LHCN-M2 (cell line): ENCODE results near the gene SSBP4. TPM values are rescaled to one million over a fixed set of nuclear protein-coding genes. Genes with fewer than 3 reads are reported as not detected.
A peak's percentile ranks its signal among the peaks of the same experiment; 100 is the strongest.
"Not testable (repeated sequence)": the region's sequence is repeated elsewhere in the genome, so short reads cannot be mapped to it uniquely, and the experiment has no call there.

ENCODE experiments used
- DNase-seq: peaks from one replicate; pipeline ENCODE4 v3.0.0-alpha.2; 2012; ENCODE audit warnings: low read depth
- total RNA-seq: library from RNA; depleted of rRNA; stranded (reverse); fragments of >200 nt; gene quantifications from 2 replicates; pipeline ENCODE4 v1.2.3, GENCODE V29; 2014

SSBP4 gene
- total RNA-seq, 1 experiment from 2014 or later: 64.2 TPM

DNA sequence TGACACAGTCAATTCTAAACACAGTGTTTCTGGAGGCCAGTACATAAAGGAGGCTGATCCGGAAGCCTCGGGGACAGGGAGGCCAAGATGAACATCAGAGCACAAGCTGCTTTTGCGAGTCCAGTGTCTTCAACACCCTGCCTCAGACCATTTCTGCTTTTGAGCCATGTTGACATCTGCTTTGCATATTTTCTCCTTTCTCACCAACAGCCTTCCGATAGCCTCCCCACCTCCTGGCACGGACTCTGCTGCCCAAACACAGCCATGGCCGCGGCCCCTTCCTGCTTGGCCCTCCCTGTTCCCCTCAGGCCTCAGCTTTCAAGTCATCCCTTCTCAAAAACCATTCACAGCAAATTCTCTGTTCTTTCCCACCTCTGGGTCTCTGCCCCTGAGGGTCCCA, 25.4 kb upstream of the SSBP4 start:
- no peak for DNase-seq

GRCh38 chr19:18396471-18397241, 22.5 kb upstream of the SSBP4 start:
- DNase-seq: no peak

- no peak for DNase-seq
These were observed 21.7 kb upstream of the SSBP4 start, which contains the start of gene LRRC25 for GRCh38 chr19:18397242-18398202. LRRC25 (minus strand) TSS chr19:18397622; CDS start chr19:18396963, 659 bp downstream.

DNA sequence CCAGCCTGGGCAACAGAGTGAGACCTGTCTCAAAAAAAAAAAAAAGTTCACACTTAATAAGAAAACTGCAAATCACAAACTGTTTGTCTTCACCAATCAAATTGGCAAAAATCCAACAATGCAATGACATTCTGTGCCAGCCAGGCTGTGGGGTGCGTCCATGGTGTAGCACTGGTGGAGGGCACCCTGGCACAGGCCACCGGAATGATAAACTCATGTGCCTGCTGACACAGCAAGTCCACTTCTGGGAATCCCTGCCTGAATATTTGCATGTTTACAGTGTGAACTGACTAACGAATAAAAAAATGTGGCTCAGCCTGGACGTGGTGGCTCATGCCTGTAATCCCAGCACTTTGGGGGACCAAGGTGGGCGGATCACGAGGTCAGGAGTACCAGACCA, 20.2 kb upstream of the SSBP4 start:
- peak; percentile 47 for DNase-seq

- peak; percentile 55 for DNase-seq
These were observed 17.6 kb upstream of the SSBP4 start for GRCh38 chr19:18401580-18402112.

DNA sequence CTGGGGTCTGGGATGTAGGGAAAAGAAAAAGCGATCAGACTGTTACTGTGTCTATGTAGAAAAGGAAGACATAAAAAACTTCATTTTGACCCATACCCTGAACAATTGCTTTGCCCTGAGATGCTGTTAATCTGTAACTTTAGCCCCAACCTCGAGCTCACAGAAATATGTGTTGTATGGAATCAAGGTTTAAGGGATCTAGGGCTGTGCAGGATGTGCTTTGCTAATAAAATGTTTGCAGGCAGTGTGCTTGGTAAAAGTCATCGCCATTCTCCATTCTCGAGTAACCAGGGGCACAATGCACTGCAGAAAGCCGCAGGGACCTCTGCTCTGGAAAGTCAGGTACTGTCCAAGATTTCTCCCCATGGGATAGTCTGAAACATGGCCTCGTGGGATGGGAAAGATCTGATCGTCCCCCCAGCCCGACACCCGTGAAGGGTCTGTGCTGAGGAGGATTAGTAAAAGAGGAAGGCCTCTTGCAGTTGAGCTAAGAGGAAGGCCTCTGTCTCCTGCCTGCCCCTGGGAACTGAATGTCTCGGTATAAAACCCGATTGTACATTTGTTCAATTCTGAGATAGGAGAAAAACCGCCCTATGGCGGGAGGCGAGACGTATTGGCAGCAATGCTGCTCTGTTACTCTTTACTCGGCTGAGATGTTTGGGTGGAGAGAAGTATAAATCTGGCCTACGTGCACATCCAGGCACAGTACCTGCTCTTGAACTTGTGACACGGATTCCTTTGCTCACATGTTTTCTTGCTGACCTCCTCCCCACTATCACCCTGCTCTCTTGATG, 16.5 kb upstream of the SSBP4 start:
- not testable (repeated sequence) for DNase-seq

GRCh38 chr19:18405754-18406153, 13.4 kb upstream of the SSBP4 start:
- not testable (repeated sequence) for DNase-seq

- DNase-seq: no peak
These were observed 12.4 kb upstream of the SSBP4 start for GRCh38 chr19:18406749-18407148.

- no peak for DNase-seq
These were observed 11.1 kb upstream of the SSBP4 start for GRCh38 chr19:18408053-18408476.

GRCh38 chr19:18412610-18413239, 6.5 kb upstream of the SSBP4 start:
- DNase-seq: no peak

GRCh38 chr19:18414504-18415177, 4.6 kb upstream of the SSBP4 start:
- DNase-seq: peak; percentile 32

GRCh38 chr19:18415178-18415867, 3.9 kb upstream of the SSBP4 start:
- no peak for DNase-seq

DNA sequence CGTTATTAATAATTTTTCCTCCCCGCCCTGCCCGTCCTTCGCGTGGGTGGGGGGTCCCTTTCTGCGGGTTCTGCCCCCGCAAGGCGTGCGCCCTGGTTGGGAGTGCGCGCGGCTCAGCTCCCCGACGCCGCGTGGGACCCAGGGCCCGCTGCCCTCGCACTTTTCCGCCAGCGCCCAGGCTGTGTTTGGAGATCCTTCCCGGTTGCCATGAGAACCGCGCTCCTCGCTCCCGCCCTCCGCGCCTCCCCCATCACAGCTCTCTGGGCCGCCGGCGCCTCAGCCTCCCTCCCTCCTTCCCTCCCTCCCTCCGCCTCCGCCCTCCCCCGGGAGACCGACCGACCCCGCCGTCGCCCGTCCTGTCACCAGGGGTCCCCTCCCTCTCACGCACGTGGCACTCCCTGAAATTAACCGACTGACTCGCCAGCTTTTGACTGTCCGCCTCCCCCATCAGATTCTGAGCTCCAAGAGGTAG, 2.4 kb upstream of the SSBP4 start:
- DNase-seq: peak; percentile 71

GRCh38 chr19:18417250-18418028, 1.8 kb upstream of the SSBP4 start:
- peak; percentile 40 for DNase-seq

DNA sequence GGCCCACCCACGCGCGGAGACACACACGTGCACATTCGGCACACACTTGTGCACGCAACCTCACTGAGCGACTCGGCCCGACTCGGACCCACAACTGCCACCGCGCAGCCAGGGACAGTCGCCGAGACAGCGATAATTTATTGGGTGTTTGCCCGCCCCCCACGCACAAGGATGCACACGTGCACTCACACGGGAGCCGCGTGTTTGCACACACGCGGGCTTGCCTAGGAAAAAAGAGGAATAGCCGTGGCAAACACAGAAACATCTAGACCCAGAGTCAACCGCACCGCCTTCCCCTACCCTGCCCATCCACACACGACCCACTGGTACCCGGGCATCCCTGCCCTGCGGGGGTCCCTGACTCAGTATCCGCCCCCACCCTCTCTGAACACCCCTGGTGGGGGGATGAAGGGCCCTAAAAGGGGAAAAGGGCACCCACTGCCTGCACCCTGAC, 1.1 kb upstream of the SSBP4 start:
- DNase-seq: no peak

DNA sequence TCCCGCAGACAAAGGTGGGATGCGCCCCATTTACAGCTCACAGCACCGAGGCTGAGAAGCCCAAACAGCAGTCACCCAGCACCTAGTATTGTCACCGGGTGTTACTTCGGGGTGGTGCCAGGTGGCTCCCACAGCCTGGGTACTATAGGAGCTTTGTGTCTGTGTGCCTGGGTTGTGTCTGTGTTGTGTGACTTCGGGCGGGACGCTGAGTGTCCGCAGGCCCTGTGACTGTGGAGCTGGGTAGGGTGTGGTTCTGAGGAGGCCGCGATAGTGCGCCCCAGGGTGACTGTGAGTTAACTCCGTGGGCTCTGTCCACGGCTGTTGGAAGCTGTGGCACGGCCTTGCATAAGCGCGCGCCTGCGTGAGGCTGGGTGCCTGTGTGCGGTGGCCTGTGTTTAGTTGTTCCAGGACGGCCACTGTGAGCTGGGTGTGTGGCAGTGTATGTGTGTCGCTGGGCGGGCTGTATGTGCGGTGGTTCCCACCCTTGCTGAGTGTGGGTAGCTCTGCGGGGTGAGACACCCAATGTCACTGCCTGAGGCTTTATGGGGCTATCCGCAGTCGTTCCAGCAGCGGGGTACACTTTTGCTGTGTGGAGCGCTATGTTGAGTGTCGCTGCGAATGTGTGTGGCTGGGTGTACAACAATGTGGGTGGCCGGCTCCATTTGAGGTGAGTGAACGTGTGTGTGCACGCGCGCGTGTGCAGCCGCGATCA, 559 bp upstream of the SSBP4 start:
- no peak for DNase-seq

DNA sequence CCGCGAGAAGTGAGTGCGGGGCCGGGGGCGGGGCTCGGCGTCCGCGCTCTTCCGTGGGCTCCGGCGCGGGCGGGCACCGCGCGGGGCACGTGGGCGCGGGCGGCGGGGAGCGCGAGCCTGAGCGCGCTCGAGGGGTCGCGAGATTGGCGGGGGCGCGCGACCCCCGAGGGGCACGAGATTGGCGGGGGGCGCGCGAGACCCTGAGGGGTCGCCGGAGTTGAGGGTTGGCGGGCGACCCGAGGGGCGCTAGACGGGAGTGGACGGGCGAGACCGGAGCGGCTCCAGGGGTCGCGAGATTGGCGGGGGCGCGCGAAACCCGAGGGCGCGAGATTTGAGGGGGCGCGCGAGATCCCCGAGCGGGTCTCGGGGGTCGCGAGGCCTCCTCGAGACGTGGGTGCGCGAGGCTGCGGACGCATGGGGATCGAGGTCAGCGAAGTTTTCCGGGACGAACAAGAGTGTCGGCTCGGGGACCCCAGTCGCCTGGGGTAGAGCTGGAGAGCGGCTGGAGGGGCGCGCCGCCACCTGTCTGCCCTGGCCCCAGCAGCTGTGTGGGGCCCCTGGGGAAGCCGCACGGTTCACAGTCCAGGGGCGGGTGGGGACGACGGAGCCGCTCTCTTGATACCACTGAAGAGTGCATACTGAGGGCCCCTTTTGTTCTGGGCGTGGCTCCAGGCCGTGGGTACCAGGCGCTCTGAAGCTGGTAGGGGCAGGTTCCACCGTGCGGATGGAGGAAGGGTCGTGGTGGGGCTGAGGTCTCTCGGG, 682 bp downstream of the SSBP4 start:
- DNase-seq: no peak
